ENCODE measurements around the gene LYPLAL1. TPM values are rescaled to one million over a fixed set of nuclear protein-coding genes. Genes with fewer than 3 reads are reported as not detected.

The LYPLAL1 gene
- total RNA-seq, 1 experiment from 2014 or later, result 20.7 TPM

DNA sequence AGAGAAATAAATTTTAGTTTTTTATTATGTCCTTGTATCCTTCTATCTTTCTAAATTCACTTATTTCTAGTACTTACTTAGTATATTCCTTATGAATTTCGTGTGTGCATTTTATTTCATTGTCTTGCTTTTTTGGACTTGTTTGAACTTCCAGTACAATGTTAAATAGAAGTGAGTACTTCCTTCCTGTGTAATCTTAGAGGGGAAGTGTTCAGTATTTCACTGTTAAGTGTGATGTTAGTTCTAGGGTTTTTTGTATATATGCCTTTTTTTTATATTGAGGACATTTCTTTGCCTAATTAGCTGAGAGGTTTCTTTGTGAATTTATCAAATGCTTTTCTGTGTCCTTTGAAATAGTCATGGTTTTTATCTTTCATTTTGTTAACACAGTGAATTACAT, 10.7 kb downstream of the LYPLAL1 start:
- no peak for ATAC-seq
- no peak for DNase-seq (ENCODE audit: low spot score)
- Mint-ChIP-seq H3K4me1 (peaks cover 32% of the 10 kb centered on the region), H3K9me3 (no peaks in the 10 kb centered on the region), H3K4me3 (no peak overlapping the region), H3K27ac (peak overlapping the region; percentile 40; the same call in 1 of the 2 replicates), H3K36me3 (no peaks in the 10 kb centered on the region), H3K27me3 (ENCODE audit: low read depth) (no peaks in the 10 kb centered on the region)
- ChIA-PET POLR2A (no interaction called here), CTCF (no interaction called here)
- TF ChIP-seq ESRRA (CRISPR knock-in tag; IDR thresholded peaks at IDR 0.05; ENCODE audit: borderline replicate concordance) (no peak), NFE2L1 (CRISPR knock-in tag; IDR thresholded peaks at IDR 0.05) (no peak), NFYB (CRISPR knock-in tag; conservative IDR thresholded peaks at IDR 0.05; ENCODE audit: low read depth) (no peak), FOXP4 (CRISPR knock-in tag; IDR thresholded peaks at IDR 0.05) (no peak)
- TF ChIP-seq, protein P1, sequence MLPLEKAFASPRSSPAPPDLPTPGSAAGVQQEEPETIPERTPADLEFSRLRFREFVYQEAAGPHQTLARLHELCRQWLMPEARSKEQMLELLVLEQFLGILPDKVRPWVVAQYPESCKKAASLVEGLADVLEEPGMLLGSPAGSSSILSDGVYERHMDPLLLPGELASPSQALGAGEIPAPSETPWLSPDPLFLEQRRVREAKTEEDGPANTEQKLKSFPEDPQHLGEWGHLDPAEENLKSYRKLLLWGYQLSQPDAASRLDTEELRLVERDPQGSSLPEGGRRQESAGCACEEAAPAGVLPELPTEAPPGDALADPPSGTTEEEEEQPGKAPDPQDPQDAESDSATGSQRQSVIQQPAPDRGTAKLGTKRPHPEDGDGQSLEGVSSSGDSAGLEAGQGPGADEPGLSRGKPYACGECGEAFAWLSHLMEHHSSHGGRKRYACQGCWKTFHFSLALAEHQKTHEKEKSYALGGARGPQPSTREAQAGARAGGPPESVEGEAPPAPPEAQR (CRISPR knock-in tag; IDR thresholded peaks at IDR 0.05), result no peak

DNA sequence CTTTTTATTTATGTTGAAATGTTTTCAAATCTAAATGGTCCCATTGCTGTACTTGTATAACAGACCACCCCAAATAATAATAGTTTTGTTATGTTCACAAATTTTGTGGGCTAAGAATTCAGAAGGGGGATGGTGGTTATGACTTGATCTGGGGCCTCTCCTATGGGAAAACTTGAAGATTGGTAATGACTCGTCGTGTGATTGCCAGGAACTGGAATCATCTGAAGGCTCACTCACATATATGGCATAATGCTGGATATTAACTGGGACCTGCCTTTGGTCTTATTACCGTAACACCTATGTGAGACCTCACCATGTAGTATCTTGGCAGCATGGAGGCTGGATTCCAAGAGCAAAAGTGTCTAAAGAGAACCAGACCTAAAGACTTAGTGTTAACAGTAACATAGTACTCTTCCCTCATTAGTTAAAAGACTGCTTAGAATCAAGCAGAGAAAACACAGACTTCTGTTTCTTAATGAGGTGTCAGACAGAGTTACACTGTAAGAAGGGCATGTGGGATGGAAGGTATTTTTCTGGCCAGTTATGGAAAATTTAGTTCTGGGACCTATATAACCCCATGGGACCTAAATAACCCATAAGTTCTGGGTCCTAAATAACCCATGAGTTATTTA, 11.9 kb downstream of the LYPLAL1 start:
- peaks cover 34% of the 10 kb centered on the region for H3K4me1 Mint-ChIP-seq
- no peak overlapping the region for H3K4me3 Mint-ChIP-seq
- no peak for DNase-seq (ENCODE audit: low spot score)
- no peaks in the 10 kb centered on the region for H3K36me3 Mint-ChIP-seq
- no peaks in the 10 kb centered on the region for H3K9me3 Mint-ChIP-seq
- POLR2A ChIA-PET, result no interaction called here
- CTCF ChIA-PET, result no interaction called here
- H3K27me3 Mint-ChIP-seq (ENCODE audit: low read depth), result no peaks in the 10 kb centered on the region
- no peak for TF ChIP-seq CREM (CRISPR knock-in tag; IDR thresholded peaks at IDR 0.05)
- no peak for TF ChIP-seq TCF7 (CRISPR knock-in tag; IDR thresholded peaks at IDR 0.05; ENCODE audit: low read depth)
- no peak for TF ChIP-seq CDX4 (CRISPR knock-in tag; IDR thresholded peaks at IDR 0.05; ENCODE audit: borderline replicate concordance)
- TF ChIP-seq, protein P2, sequence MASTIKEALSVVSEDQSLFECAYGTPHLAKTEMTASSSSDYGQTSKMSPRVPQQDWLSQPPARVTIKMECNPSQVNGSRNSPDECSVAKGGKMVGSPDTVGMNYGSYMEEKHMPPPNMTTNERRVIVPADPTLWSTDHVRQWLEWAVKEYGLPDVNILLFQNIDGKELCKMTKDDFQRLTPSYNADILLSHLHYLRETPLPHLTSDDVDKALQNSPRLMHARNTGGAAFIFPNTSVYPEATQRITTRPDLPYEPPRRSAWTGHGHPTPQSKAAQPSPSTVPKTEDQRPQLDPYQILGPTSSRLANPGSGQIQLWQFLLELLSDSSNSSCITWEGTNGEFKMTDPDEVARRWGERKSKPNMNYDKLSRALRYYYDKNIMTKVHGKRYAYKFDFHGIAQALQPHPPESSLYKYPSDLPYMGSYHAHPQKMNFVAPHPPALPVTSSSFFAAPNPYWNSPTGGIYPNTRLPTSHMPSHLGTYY (CRISPR knock-in tag; IDR thresholded peaks at IDR 0.05), result no peak
- no peak for TF ChIP-seq GRHL2 (CRISPR knock-in tag; IDR thresholded peaks at IDR 0.05; ENCODE audit: insufficient replicate concordance, severe bottlenecking)
- TF ChIP-seq TEAD4 (CRISPR knock-in tag; IDR thresholded peaks at IDR 0.05), result no peak
- TF ChIP-seq GTF2I (CRISPR knock-in tag; conservative IDR thresholded peaks at IDR 0.05), result no peak
- TF ChIP-seq, protein P3, sequence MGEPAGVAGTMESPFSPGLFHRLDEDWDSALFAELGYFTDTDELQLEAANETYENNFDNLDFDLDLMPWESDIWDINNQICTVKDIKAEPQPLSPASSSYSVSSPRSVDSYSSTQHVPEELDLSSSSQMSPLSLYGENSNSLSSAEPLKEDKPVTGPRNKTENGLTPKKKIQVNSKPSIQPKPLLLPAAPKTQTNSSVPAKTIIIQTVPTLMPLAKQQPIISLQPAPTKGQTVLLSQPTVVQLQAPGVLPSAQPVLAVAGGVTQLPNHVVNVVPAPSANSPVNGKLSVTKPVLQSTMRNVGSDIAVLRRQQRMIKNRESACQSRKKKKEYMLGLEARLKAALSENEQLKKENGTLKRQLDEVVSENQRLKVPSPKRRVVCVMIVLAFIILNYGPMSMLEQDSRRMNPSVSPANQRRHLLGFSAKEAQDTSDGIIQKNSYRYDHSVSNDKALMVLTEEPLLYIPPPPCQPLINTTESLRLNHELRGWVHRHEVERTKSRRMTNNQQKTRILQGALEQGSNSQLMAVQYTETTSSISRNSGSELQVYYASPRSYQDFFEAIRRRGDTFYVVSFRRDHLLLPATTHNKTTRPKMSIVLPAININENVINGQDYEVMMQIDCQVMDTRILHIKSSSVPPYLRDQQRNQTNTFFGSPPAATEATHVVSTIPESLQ (CRISPR knock-in tag; IDR thresholded peaks at IDR 0.05), result no peak
- TF ChIP-seq ZNF281 (CRISPR knock-in tag; IDR thresholded peaks at IDR 0.05), result no peak
- TF ChIP-seq SOX15 (CRISPR knock-in tag; IDR thresholded peaks at IDR 0.05), result no peak
- TF ChIP-seq IRF1 (CRISPR knock-in tag; IDR thresholded peaks at IDR 0.05), result no peak
- TF ChIP-seq, protein P4, sequence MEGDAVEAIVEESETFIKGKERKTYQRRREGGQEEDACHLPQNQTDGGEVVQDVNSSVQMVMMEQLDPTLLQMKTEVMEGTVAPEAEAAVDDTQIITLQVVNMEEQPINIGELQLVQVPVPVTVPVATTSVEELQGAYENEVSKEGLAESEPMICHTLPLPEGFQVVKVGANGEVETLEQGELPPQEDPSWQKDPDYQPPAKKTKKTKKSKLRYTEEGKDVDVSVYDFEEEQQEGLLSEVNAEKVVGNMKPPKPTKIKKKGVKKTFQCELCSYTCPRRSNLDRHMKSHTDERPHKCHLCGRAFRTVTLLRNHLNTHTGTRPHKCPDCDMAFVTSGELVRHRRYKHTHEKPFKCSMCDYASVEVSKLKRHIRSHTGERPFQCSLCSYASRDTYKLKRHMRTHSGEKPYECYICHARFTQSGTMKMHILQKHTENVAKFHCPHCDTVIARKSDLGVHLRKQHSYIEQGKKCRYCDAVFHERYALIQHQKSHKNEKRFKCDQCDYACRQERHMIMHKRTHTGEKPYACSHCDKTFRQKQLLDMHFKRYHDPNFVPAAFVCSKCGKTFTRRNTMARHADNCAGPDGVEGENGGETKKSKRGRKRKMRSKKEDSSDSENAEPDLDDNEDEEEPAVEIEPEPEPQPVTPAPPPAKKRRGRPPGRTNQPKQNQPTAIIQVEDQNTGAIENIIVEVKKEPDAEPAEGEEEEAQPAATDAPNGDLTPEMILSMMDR (IDR thresholded peaks at IDR 0.05), result no peak
- H3K27ac Mint-ChIP-seq, result no peak overlapping the region; the same call in 1 of the 2 replicates
- no peak for ATAC-seq

Data from WTC11 (cell line).